Duodenal mucosa (tissue), 2 donors: ENCODE measurements around the gene INSYN1.

Experiments used
- H3K27ac ChIP-seq: one replicate; pipeline ENCODE4 v1.7.0; 2013; ENCODE audit warnings: low read depth, low read length
- H3K27me3 ChIP-seq, 2 donors: one replicate each; pipeline ENCODE4 v1.7.0; 2013; ENCODE audit warnings: low read length in 2 of 2, control low read depth in 1 of 2; ENCODE audit not compliant: insufficient read depth in 2 of 2, control insufficient read depth in 1 of 2
- H3K36me3 ChIP-seq, 2 donors: one replicate each; pipeline ENCODE4 v1.7.0; 2013; ENCODE audit warnings: low read length in 2 of 2, control low read depth in 1 of 2; ENCODE audit not compliant: insufficient read depth in 2 of 2, control insufficient read depth in 1 of 2
- H3K4me1 ChIP-seq, 2 donors: one replicate each; pipeline ENCODE4 v1.7.0; 2013; ENCODE audit warnings: low read length in 2 of 2, control low read depth in 1 of 2; ENCODE audit not compliant: insufficient read depth in 2 of 2, control insufficient read depth in 1 of 2
- H3K4me3 ChIP-seq, 2 donors: one replicate each; pipeline ENCODE4 v1.7.0; 2013; ENCODE audit warnings: low read length in 2 of 2, low read depth in 1 of 2
- H3K9ac ChIP-seq, 2 donors: one replicate each; pipeline ENCODE4 v1.7.0; 2013; ENCODE audit warnings: low read length in 2 of 2, low read depth in 1 of 2
- H3K9me3 ChIP-seq, 2 donors: one replicate each; pipeline ENCODE4 v1.7.0; 2013; ENCODE audit warnings: low read length in 2 of 2, control low read depth in 1 of 2; ENCODE audit not compliant: control insufficient read depth in 1 of 2

INSYN1 gene

DNA sequence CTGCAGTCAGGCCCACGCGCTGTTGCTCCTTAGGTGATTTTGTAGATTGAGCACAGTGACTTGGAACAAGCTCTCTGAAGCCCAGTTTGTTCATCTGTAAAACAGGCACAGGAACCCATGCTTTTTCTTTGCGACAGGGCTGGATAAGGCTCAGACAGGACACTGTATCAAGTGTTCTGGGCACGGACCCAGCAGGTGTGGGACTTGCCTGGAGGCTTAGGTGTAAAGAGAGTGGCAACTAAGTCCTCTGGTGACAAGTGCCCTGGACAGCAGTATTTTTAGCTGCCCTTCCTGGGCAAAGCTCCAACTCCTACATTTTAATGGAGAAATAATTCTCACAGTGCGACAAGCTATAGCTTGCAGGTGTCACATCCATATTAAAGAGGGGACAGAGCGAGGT is 36.7 kb downstream of the INSYN1 start:
- Histone ChIP-seq H3K4me1 (peaks cover 8 to 11% of the 10 kb centered on the region in 2 donors), H3K27me3 (no peaks in the 10 kb centered on the region), H3K9me3 (no peaks in the 10 kb centered on the region), H3K9ac (no peak overlapping the region), H3K36me3 (peaks cover 7 to 8% of the 10 kb centered on the region in 2 donors), H3K4me3 (no peak overlapping the region), H3K27ac (no peak overlapping the region)

GRCh38 chr15:73715417-73715816 is 37.7 kb downstream of the INSYN1 start:
- Histone ChIP-seq H3K27me3 (no peaks in the 10 kb centered on the region), H3K36me3 (peaks cover 8 to 13% of the 10 kb centered on the region in 2 donors), H3K27ac (no peak overlapping the region), H3K4me1 (peaks cover 14 to 18% of the 10 kb centered on the region in 2 donors), H3K4me3 (no peak overlapping the region), H3K9me3 (no peaks in the 10 kb centered on the region), H3K9ac (no peak overlapping the region)

DNA sequence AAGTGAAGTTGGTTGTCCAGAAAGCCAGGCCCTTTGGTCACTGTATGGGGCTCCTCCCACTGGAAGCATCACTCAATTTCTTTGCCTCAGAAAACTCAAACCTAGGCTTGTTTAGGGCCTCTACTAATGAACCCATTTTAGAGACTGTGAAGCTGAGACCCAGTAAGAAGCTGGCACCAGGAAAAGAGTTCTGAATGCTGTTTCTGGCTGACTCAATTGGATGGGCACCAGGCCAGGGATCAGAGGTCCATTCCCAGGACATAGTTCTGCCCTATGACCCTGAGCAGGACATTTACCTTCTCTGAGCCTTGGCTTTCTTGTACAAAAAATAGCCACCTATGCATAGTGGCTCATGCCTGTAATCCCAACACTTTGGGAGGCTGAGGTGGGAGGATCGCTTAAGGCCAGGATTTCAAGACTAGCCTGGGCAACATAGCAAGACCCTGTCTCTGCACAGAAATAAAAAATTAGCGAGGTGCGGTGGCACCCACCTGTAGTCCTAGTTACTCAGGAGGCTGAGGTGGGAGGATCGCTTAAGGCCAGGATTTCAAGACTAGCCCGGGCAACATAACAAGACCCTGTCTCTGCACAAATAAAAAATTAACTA is 38.4 kb downstream of the INSYN1 start:
- Histone ChIP-seq H3K4me3 (no peak overlapping the region), H3K36me3 (peaks cover 8 to 13% of the 10 kb centered on the region in 2 donors), H3K4me1 (peaks cover 20 to 24% of the 10 kb centered on the region in 2 donors), H3K27me3 (no peaks in the 10 kb centered on the region), H3K27ac (no peak overlapping the region), H3K9ac (no peak overlapping the region), H3K9me3 (no peaks in the 10 kb centered on the region)

- Histone ChIP-seq H3K27me3 (no peaks in the 10 kb centered on the region), H3K27ac (no peak overlapping the region), H3K4me3 (no peak overlapping the region), H3K36me3 (peaks cover 12 to 24% of the 10 kb centered on the region in 2 donors), H3K9ac (no peak overlapping the region), H3K4me1 (peaks cover 26 to 28% of the 10 kb centered on the region in 2 donors), H3K9me3 (no peaks in the 10 kb centered on the region)
Observed at GRCh38 chr15:73712107-73712506, 41.0 kb downstream of the INSYN1 start.

DNA sequence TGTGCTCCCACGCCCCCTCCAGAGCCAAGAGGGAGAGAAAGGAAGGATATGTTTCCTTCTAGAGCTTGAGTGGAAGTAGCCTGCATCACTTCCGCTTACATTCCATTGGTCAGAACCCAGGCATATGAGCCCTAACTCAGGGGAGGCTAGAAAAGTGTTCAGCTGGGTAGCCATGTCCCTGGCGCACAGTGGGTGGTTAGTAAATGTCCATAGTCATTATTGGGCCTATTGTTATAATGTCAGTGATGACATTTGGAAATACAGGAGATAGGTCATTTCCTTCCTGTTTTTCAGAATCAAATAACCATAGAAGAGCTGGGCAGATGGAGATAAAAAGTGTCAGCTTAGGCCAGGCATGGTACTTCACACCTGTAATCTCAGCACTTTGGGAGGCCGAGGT is 41.6 kb downstream of the INSYN1 start:
- peaks cover 21 to 22% of the 10 kb centered on the region in 2 donors for H3K4me1 ChIP-seq
- H3K36me3 ChIP-seq: peaks cover 12 to 30% of the 10 kb centered on the region in 2 donors

GRCh38 chr15:73710321-73710720 is 42.8 kb downstream of the INSYN1 start:
- Histone ChIP-seq H3K4me3 (no peak overlapping the region), H3K27ac (no peak overlapping the region), H3K9me3 (no peaks in the 10 kb centered on the region), H3K27me3 (no peaks in the 10 kb centered on the region), H3K4me1 (peaks cover 18% of the 10 kb centered on the region in 2 donors), H3K9ac (no peak overlapping the region), H3K36me3 (peaks cover 12 to 33% of the 10 kb centered on the region in 2 donors)

More for the DNA sequence above, 41.6 kb downstream of the INSYN1 start:
- no peak overlapping the region for H3K27ac ChIP-seq
- no peak overlapping the region for H3K4me3 ChIP-seq
- no peak overlapping the region for H3K9ac ChIP-seq
- no peaks in the 10 kb centered on the region for H3K27me3 ChIP-seq
- no peaks in the 10 kb centered on the region for H3K9me3 ChIP-seq

DNA sequence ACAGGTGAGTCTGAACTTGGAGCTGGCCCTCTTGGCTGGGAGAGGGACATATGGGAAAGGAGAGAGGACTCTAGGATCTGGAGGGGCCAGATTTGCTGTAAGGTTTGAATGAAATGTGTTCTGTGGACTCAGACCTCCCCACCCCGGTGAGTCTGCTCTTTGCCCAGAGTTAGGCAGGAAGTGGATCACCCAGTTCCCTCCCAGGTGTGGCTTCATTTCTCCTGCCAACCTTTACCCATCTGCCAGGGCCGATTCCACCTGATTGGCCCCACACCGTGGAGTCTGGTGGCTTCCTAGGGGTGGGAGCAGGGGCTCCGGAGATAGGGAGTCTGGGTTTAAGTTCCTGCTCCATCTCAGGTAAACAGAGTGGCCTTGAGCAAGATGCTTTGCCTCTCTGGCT is 43.5 kb downstream of the INSYN1 start:
- Histone ChIP-seq H3K27me3 (no peaks in the 10 kb centered on the region), H3K9ac (no peak overlapping the region), H3K9me3 (no peaks in the 10 kb centered on the region), H3K36me3 (peaks cover 11 to 33% of the 10 kb centered on the region in 2 donors), H3K4me1 (peaks cover 18% of the 10 kb centered on the region in 2 donors), H3K4me3 (no peak overlapping the region), H3K27ac (no peak overlapping the region)

GRCh38 chr15:73709241-73709640 is 43.9 kb downstream of the INSYN1 start:
- H3K4me1 ChIP-seq: peaks cover 18% of the 10 kb centered on the region in 2 donors
- no peak overlapping the region for H3K4me3 ChIP-seq
- no peak overlapping the region for H3K9ac ChIP-seq
- no peaks in the 10 kb centered on the region for H3K9me3 ChIP-seq
- no peaks in the 10 kb centered on the region for H3K27me3 ChIP-seq
- H3K27ac ChIP-seq: no peak overlapping the region
- peaks cover 9 to 37% of the 10 kb centered on the region in 2 donors for H3K36me3 ChIP-seq

DNA sequence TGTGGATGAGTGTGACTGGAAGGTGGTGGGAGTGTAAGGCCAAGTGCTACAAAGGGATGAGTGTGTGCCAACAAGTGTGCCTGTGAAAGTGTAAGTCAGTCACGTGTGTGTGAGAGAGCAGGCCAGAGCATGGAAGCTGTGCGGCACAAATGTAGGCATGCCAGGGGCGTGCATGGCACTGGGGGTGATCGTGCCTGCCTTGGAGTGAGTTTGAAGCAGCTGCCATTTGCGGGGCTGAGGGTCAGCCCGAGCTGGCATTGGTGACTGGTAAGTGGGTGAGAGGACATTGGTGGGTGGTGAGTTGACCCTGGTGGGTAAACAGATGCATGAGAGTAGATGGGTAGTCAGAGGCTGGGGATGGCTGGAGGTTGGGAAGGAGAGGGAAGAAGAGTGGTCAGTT is 44.5 kb downstream of the INSYN1 start:
- Histone ChIP-seq H3K36me3 (peaks cover 8 to 39% of the 10 kb centered on the region in 2 donors), H3K9me3 (no peaks in the 10 kb centered on the region), H3K4me3 (no peak overlapping the region), H3K9ac (no peak overlapping the region), H3K4me1 (peaks cover 18% of the 10 kb centered on the region in 2 donors), H3K27ac (no peak overlapping the region), H3K27me3 (no peaks in the 10 kb centered on the region)

DNA sequence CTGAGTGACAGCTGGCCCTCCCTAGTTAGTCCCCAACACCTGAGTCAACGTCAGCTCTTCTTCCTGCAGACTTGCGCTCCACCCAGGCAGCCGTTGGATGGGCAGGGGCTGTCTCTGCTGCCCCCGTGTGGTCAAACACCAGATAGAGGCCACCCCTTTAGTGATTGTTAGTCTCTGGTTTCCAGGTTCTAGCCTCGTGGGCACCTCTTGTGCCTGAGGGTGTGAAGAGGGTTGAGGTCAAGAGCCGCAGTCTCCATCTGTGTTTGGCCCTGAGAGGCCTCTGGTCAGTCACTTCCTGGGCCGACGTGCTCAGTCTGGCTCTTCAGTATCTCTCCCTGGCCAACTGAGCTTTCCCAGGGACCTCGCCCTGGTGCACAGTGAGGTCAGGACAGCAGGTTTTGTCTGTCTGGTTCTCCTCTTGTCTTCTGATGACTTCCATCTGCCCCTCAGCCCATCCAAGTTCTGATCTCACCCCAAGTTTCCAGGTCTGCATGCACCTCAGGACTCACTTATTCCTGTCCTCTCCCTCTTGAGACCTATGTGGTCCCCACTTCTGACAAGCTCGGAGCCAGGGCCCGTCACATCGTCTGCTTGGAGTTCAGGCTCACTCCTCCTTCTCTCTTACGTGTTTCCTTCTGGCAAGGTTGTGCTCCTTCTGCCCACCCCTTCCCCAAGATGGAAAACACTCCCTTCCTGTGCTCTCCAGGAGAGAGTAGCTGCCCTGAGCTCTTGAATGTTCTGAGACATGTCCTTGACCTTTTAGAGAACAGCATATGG is 48.1 kb downstream of the INSYN1 start:
- Histone ChIP-seq H3K36me3 (peaks cover 4 to 26% of the 10 kb centered on the region in 2 donors), H3K27ac (no peak overlapping the region), H3K4me3 (no peak overlapping the region), H3K9ac (no peak overlapping the region), H3K27me3 (no peaks in the 10 kb centered on the region), H3K4me1 (peaks cover 7 to 8% of the 10 kb centered on the region in 2 donors), H3K9me3 (no peaks in the 10 kb centered on the region)
